GM12878 (cell line): ENCODE results near the gene RTN4.

Source experiments
- CHD1 ChIP-seq: IDR thresholded peaks from 2 replicates; pipeline ENCODE4 v1.6.1; 2012; ENCODE audit warnings: low read depth, low read length, improper control_type of control experiment
- EP300 ChIP-seq, 2 experiments: fragments of 150-350 bp in 1 of 2; IDR thresholded peaks; 2 replicates each; pipeline ENCODE4 v1.6.1; 2011 to 2012; ENCODE audit warnings: low read depth in 2 of 2, low read length in 2 of 2, borderline replicate concordance in 1 of 2, improper control_type of control experiment in 1 of 2, inconsistent platforms in 1 of 2; ENCODE audit not compliant: control insufficient read depth in 1 of 2
- RAD21 ChIP-seq: IDR thresholded peaks from 2 replicates; pipeline ENCODE4 v1.6.1; 2011; ENCODE audit warnings: mild to moderate bottlenecking, low read depth, low read length, moderate library complexity; ENCODE audit not compliant: insufficient read depth
- TARDBP ChIP-seq: IDR thresholded peaks from 2 replicates; pipeline ENCODE4 v1.6.1; 2016; ENCODE audit warnings: borderline replicate concordance
- ZNF274 ChIP-seq: IDR thresholded peaks from one replicate; pipeline ENCODE4 v1.8.0; 2011; ENCODE audit not compliant: insufficient read length, insufficient read depth
- TF ChIP-seq, protein P1 (sequence below), 3 experiments: IDR thresholded peaks in 2 of 3; conservative IDR thresholded peaks in 1 of 3; 2 replicates each; pipeline ENCODE4 v1.5.1; 2011; ENCODE audit warnings: low read depth in 3 of 3, low read length in 3 of 3, mild to moderate bottlenecking in 3 of 3, control low read depth in 2 of 3, moderate library complexity in 2 of 3, inconsistent platforms in 1 of 3, mixed read lengths in 1 of 3; ENCODE audit not compliant: control insufficient read depth in 2 of 3, insufficient read depth in 1 of 3; ENCODE audit errors: extremely low read depth in 1 of 3

DNA sequence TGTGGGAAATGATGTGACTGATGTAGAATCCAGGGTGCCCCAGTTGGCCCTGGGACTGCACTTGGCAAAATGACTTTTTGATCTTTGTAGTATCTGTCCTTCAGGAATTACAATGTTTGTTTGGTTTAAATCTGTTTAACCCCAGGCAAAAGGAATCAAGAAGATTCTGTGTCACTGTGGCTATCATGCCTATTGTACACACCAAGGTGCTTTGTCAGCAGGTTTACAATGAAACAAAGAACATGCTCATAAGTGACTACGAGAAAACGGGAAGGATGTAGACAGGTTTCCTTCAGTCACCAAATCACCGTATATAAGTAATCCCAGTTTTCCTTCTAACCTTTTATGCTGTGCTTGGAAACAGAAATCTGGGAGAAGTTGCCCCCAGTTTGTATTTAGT lies 109.5 kb downstream of the RTN4 start:
- TF ChIP-seq, protein P1, sequence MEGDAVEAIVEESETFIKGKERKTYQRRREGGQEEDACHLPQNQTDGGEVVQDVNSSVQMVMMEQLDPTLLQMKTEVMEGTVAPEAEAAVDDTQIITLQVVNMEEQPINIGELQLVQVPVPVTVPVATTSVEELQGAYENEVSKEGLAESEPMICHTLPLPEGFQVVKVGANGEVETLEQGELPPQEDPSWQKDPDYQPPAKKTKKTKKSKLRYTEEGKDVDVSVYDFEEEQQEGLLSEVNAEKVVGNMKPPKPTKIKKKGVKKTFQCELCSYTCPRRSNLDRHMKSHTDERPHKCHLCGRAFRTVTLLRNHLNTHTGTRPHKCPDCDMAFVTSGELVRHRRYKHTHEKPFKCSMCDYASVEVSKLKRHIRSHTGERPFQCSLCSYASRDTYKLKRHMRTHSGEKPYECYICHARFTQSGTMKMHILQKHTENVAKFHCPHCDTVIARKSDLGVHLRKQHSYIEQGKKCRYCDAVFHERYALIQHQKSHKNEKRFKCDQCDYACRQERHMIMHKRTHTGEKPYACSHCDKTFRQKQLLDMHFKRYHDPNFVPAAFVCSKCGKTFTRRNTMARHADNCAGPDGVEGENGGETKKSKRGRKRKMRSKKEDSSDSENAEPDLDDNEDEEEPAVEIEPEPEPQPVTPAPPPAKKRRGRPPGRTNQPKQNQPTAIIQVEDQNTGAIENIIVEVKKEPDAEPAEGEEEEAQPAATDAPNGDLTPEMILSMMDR (IDR thresholded peaks at IDR 0.05 in 2 of 3, conservative IDR thresholded peaks at IDR 0.05 in 1 of 3; ENCODE audit: control insufficient read depth in 2 of 3, extremely low read depth in 1 of 3, insufficient read depth in 1 of 3, low read depth in 3 of 3, low read length in 3 of 3) = no peak
- TF ChIP-seq TARDBP = no peak
- TF ChIP-seq CHD1 = no peak
- TF ChIP-seq EP300 (IDR thresholded peaks at IDR 0.05; ENCODE audit: borderline replicate concordance in 1 of 2, control insufficient read depth in 1 of 2, low read depth in 2 of 2, low read length in 2 of 2) = no peak
- TF ChIP-seq RAD21 = no peak
- TF ChIP-seq ZNF274 = no peak
